Ovary (tissue), 9 donors: ENCODE data around the gene FHL3. TPM values are rescaled to one million over a fixed set of nuclear protein-coding genes. Genes with fewer than 3 reads are reported as not detected.
"Not testable (repeated sequence)": the region's sequence is repeated elsewhere in the genome, so short reads cannot be mapped to it uniquely, and the experiment has no call there.

Experiments
- DNase-seq, 5 donors: peaks; one replicate each; pipeline ENCODE4 v3.0.0-alpha.2; 2019 to 2020
- H3K27ac ChIP-seq, 2 donors: fragments of 200-600 bp; one replicate each; pipeline versions ENCODE4 v1.5.1 to v1.8.0; 2019 to 2022
- H3K27me3 ChIP-seq: fragments of 200-600 bp; one replicate; pipeline ENCODE4 v1.8.0; 2022
- H3K36me3 ChIP-seq: fragments of 200-600 bp; sonication (generic); one replicate; pipeline ENCODE4 v1.5.1; 2019
- H3K4me1 ChIP-seq: one replicate; pipeline ENCODE4 v1.8.1; 2013; ENCODE audit warnings: mild to moderate bottlenecking, moderate library complexity; ENCODE audit not compliant: insufficient read depth
- H3K4me3 ChIP-seq: fragments of 200-600 bp; sonication (generic); one replicate; pipeline ENCODE4 v1.5.1; 2017
- H3K9me3 ChIP-seq, 2 donors: fragments of 200-600 bp in 1 of 2; sonication (generic) in 1 of 2; one replicate each; pipeline versions ENCODE4 v1.5.1 to v1.8.1; 2013 to 2019; ENCODE audit warnings: mild to moderate bottlenecking in 1 of 2, moderate library complexity in 1 of 2
- CTCF ChIP-seq, 3 donors: fragments of 450-650 bp in 2 of 3; fragments of 200-600 bp in 1 of 3; IDR thresholded peaks; one replicate each; pipeline versions ENCODE4 v1.5.1 to v1.8.0; 2016 to 2022; ENCODE audit warnings: antibody characterized with exemption in 3 of 3, mild to moderate bottlenecking in 1 of 3
- EP300 ChIP-seq: sonication (generic); formaldehyde crosslinking; IDR thresholded peaks from one replicate; pipeline ENCODE4 v1.6.1; 2017; ENCODE audit warnings: antibody characterized with exemption
- POLR2A ChIP-seq: fragments of 450-650 bp; IDR thresholded peaks from one replicate; pipeline ENCODE4 v1.6.1; 2017; ENCODE audit warnings: antibody characterized with exemption, mild to moderate bottlenecking, moderate library complexity
- WGBS, 3 donors: extraction: QIAGEN DNeasy Blood & Tissue Kit in 1 of 3; methylation state at CpG; one replicate each; pipeline versions ENCODE4 v1.1.5 to v1.1.7; 2013 to 2017; 5-methylcytosine and 5-hydroxymethylcytosine counted together
- intact Hi-C, 4 donors: fragments of 100-400 bp; cut with DNase I; formaldehyde crosslinking; loops; one replicate each; pipeline versions ENCODE4 v1.11.0 to v1.15.1; 2022 to 2023
- polyA plus RNA-seq, 2 donors: library from polyadenylated mRNA; stranded (reverse); fragments of 200-250 nt in 1 of 2; fragments of 350-450 nt in 1 of 2; fragmentation: Illumina TruSeq in 1 of 2; extraction: RNeasy Lipid Tissue Mini Kit (QIAGEN cat#74804) in 1 of 2; gene quantifications; one replicate each; pipeline ENCODE4 v1.2.3, GENCODE V29; 2013 to 2014
- total RNA-seq, 7 donors: library from RNA; depleted of rRNA in 2 of 7; stranded (reverse); fragments of >200 nt in 2 of 7; fragmentation: NEBNext Ultra II Directional in 3 of 7; extraction: Animal tissue kit (Norgen Biotek cat#: 25700) in 3 of 7; gene quantifications; one replicate each; pipeline versions ENCODE4 v1.1.0 to v1.2.4, GENCODE V29; 2016 to 2023
- donor health status: DM: no; HTN: no; CAD: no; lungs with moderate emphysema.
- donor health status: DM: no; HTN: no; CAD: no.
- donor health status: Bipolar disorder and iron deficiency.
- donor health status: DM: yes; HTN: yes; CAD: no.
- donor health status: DM: no; HTN: no; CAD: no.
- donor health status: DM: yes; HTN: yes; CAD: no.

The FHL3 gene
- total and polyA plus RNA-seq, 9 donors: 13.9 to 63.3 (median 28.8) TPM

- no peak for TF ChIP-seq EP300
- no peak for TF ChIP-seq POLR2A
- no peak for TF ChIP-seq CTCF (IDR thresholded peaks at IDR 0.05)
- Histone ChIP-seq H3K36me3 (peaks cover 2% of the 10 kb centered on the region), H3K4me3 (no peak overlapping the region), H3K9me3 (no peaks in the 10 kb centered on the region), H3K27ac (no peak overlapping the region), H3K4me1 (no peaks in the 10 kb centered on the region), H3K27me3 (no peaks in the 10 kb centered on the region)
- intact Hi-C loops: loop anchor here in 1 of 4 donors (10.0 kb wide), 1 partner anchor 94 kb away; no protein-coding TSS in a partner anchor
- 86 to 94% (median 86%) methylated on average over 4 of the region's 4 CpGs for WGBS, 3 donors
- DNase-seq: no peak
Observed at GRCh38 chr1:37978541-37978940, 26.8 kb downstream of the FHL3 start.

- H3K27ac ChIP-seq, H3K4me1 ChIP-seq, DNase-seq, H3K4me3 ChIP-seq, H3K36me3 ChIP-seq, H3K27me3 ChIP-seq, H3K9me3 ChIP-seq: not testable (repeated sequence)
- WGBS, 3 donors: 50 to 58% (median 54%) methylated on average over 6 of the region's 6 CpGs
- peak in 2 of 3 donors; percentile 20 to 22 for TF ChIP-seq CTCF (IDR thresholded peaks at IDR 0.05)
- intact Hi-C loops: loop anchor here in 1 of 4 donors (10.0 kb wide), 1 partner anchor 90 kb away; no protein-coding TSS in a partner anchor
Observed at GRCh38 chr1:37975083-37975482, 30.2 kb downstream of the FHL3 start.

- H3K4me3 ChIP-seq: no peak overlapping the region
- no peaks in the 10 kb centered on the region for H3K27me3 ChIP-seq
- H3K4me1 ChIP-seq: no peaks in the 10 kb centered on the region
- H3K36me3 ChIP-seq: peaks cover 2% of the 10 kb centered on the region
- H3K9me3 ChIP-seq: no peaks in the 10 kb centered on the region
- intact Hi-C loops: loop anchor here in 1 of 4 donors (10.0 kb wide), 1 partner anchor 90 kb away; no protein-coding TSS in a partner anchor
- H3K27ac ChIP-seq: no peak overlapping the region
- TF ChIP-seq EP300 (no peak), POLR2A (no peak), CTCF (IDR thresholded peaks at IDR 0.05) (no peak)
- no peak for DNase-seq
- 94 to 97% (median 96%) methylated on average over 5 of the region's 5 CpGs for WGBS, 3 donors
Observed at GRCh38 chr1:37974567-37974966, 30.7 kb downstream of the FHL3 start.

GRCh38 chr1:37973684-37974083 lies 31.6 kb downstream of the FHL3 start:
- 89 to 92% (median 90%) methylated on average over 5 of the region's 5 CpGs for WGBS, 3 donors
- DNase-seq, H3K36me3 ChIP-seq, H3K4me1 ChIP-seq, H3K4me3 ChIP-seq, H3K9me3 ChIP-seq, H3K27ac ChIP-seq, H3K27me3 ChIP-seq: not testable (repeated sequence)
- intact Hi-C loops: loop anchor here in 1 of 4 donors (10.0 kb wide), 1 partner anchor 89 kb away; no protein-coding TSS in a partner anchor

- TF ChIP-seq EP300 (no peak), CTCF (IDR thresholded peaks at IDR 0.05) (no peak), POLR2A (no peak)
- H3K27me3 ChIP-seq: no peaks in the 10 kb centered on the region
- no peak overlapping the region for H3K4me3 ChIP-seq
- 92 to 95% (median 93%) methylated on average over 4 of the region's 4 CpGs for WGBS, 3 donors
- DNase-seq: no peak
- H3K36me3 ChIP-seq: no peaks in the 10 kb centered on the region
- intact Hi-C loops: no loop called here
- H3K9me3 ChIP-seq: no peaks in the 10 kb centered on the region
- H3K27ac ChIP-seq: no peak overlapping the region
- H3K4me1 ChIP-seq: no peaks in the 10 kb centered on the region
Observed at GRCh38 chr1:37965301-37965700, 40.0 kb downstream of the FHL3 start.

- intact Hi-C loops: loop anchor here in 1 of 4 donors (5.0 kb wide), 1 partner anchor 1277 kb away; no protein-coding TSS in a partner anchor
- H3K36me3 ChIP-seq, H3K9me3 ChIP-seq, H3K27ac ChIP-seq, H3K4me3 ChIP-seq, H3K27me3 ChIP-seq, H3K4me1 ChIP-seq, DNase-seq: not testable (repeated sequence)
- 86 to 88% (median 86%) methylated on average over 12 of the region's 12 CpGs for WGBS, 3 donors
Observed at GRCh38 chr1:37964106-37964505, 41.2 kb downstream of the FHL3 start.
